Right ventricle myocardium superior (tissue), 1 donor: Measurements from ENCODE around the gene TMEM117. TPM values are rescaled to one million over a fixed set of nuclear protein-coding genes. Genes with fewer than 3 reads are reported as not detected.

Source experiments
- ATAC-seq: fragments of 200-7000 bp; cut with Tn5 transposase; one replicate; pipeline ENCODE4 v1.9.1; 2020; ENCODE audit warnings: mild to moderate bottlenecking; ENCODE audit not compliant: poor library complexity
- DNase-seq: peaks from one replicate; pipeline ENCODE4 v3.0.0-alpha.2; 2020
- intact Hi-C: fragments of 100-400 bp; cut with DNase I; formaldehyde crosslinking; loops from one replicate; pipeline ENCODE4 v1.11.2; 2022
- total RNA-seq: library from RNA; stranded (reverse); fragmentation: NEBNext Ultra II Directional; extraction: Animal tissue kit (Norgen Biotek cat#: 25700); gene quantifications from one replicate; pipeline ENCODE4 v1.2.1, GENCODE V29; 2021
- donor health status: DM: no; HTN: yes; CAD: no; lungs with severe emphysema.

TMEM117 gene
- total RNA-seq, 1 donor from 2014 or later, result 5.8 TPM

- intact Hi-C loops, result no loop called here
- no peak for DNase-seq
- no peak for ATAC-seq
Measured at GRCh38 chr12:44433659-44434058, 597.8 kb downstream of the TMEM117 start.

- intact Hi-C loops, result no loop called here
- no peak for ATAC-seq
- no peak for DNase-seq
Measured at GRCh38 chr12:44436756-44437155, 600.9 kb downstream of the TMEM117 start.

Other genes with a start within 250 kb of the TMEM117 start
- 3.7 TPM for gene PUS7L, start 77.3 kb upstream of the TMEM117 start, total RNA-seq
- gene IRAK4, start 77.1 kb upstream of the TMEM117 start, total RNA-seq, result 5.3 TPM
- gene TWF1, start 29.8 kb upstream of the TMEM117 start, total RNA-seq, result 11.9 TPM